Smooth muscle cell (in vitro differentiated cells): ENCODE measurements around the gene MYO5C. TPM values are rescaled to one million over a fixed set of nuclear protein-coding genes. Genes with fewer than 3 reads are reported as not detected.

Experiments used
- DNase-seq: peaks from one replicate; lab custom pipeline; 2025; ENCODE audit not compliant: unreplicated experiment; lab: John Stamatoyannopoulos, UW
- H2AFZ ChIP-seq: fragments of 200-600 bp; sonication (generic); 2 replicates; pipeline ENCODE4 v1.6.0; 2016; ENCODE audit warnings: antibody characterized with exemption, low read depth, mild to moderate bottlenecking
- H3F3A ChIP-seq: fragments of 200-600 bp; sonication (generic); 2 replicates; pipeline ENCODE4 v1.6.0; 2017; ENCODE audit warnings: antibody characterized with exemption, low read depth
- H3K27ac ChIP-seq: fragments of 200-600 bp; sonication (generic); 2 replicates; pipeline ENCODE4 v1.5.1; 2016; ENCODE audit warnings: low read depth, mild to moderate bottlenecking
- H3K27me3 ChIP-seq: fragments of 200-600 bp; sonication (generic); 2 replicates; pipeline ENCODE4 v1.6.1; 2016; ENCODE audit warnings: low read depth, mild to moderate bottlenecking
- H3K36me3 ChIP-seq: fragments of 200-600 bp; sonication (generic); 2 replicates; pipeline ENCODE4 v1.5.1; 2016; ENCODE audit warnings: low read depth
- H3K4me1 ChIP-seq: fragments of 200-600 bp; sonication (generic); 2 replicates; pipeline ENCODE4 v1.5.1; 2016; ENCODE audit warnings: low read depth
- H3K4me2 ChIP-seq: fragments of 200-600 bp; sonication (generic); 2 replicates; pipeline ENCODE4 v1.6.0; 2016; ENCODE audit warnings: mild to moderate bottlenecking
- H3K4me3 ChIP-seq: fragments of 200-600 bp; sonication (generic); 2 replicates; pipeline ENCODE4 v1.5.1; 2016; ENCODE audit warnings: mild to moderate bottlenecking
- H3K79me2 ChIP-seq: fragments of 200-600 bp; sonication (generic); 2 replicates; pipeline ENCODE4 v1.6.0; 2016; ENCODE audit warnings: low read depth, mild to moderate bottlenecking
- H3K9ac ChIP-seq: fragments of 200-600 bp; sonication (generic); 2 replicates; pipeline ENCODE4 v1.6.0; 2016; ENCODE audit warnings: low read depth
- H3K9me3 ChIP-seq: fragments of 200-600 bp; sonication (generic); replicated peaks from 2 replicates; pipeline ENCODE4 v1.5.1; 2016; ENCODE audit warnings: low read depth
- H4K20me1 ChIP-seq: fragments of 200-600 bp; sonication (generic); 2 replicates; pipeline ENCODE4 v1.6.0; 2016; ENCODE audit warnings: low read depth
- CTCF ChIP-seq: fragments of 200-600 bp; sonication (generic); IDR thresholded peaks from 2 replicates; pipeline ENCODE4 v1.5.1; 2017; ENCODE audit warnings: borderline replicate concordance, mild to moderate bottlenecking, antibody characterized with exemption; ENCODE audit not compliant: insufficient read depth, poor library complexity, severe bottlenecking
- WGBS: methylation state at CpG from one replicate; pipeline ENCODE4 v1.1.7; 2016; ENCODE audit warnings: low lambda C conversion rate; 5-methylcytosine and 5-hydroxymethylcytosine counted together
- polyA plus RNA-seq: library from polyadenylated mRNA; unstranded; fragments of >200 nt; fragmentation: Nextera tagmentation; extraction: Ambion mirVana; gene quantifications from 2 replicates; pipeline ENCODE4 v1.2.1, GENCODE V29; 2016
- total RNA-seq: library from RNA; depleted of rRNA; stranded (reverse); fragments of >200 nt; gene quantifications from 2 replicates; pipeline ENCODE4 v1.2.3, GENCODE V29; 2014

Gene MYO5C
- total and polyA plus RNA-seq, 2 experiments from 2014 or later = 0.26 to 1.5 TPM

- Histone ChIP-seq H3K36me3 (no peaks in the 10 kb centered on the region), H3K4me3 (no peak overlapping the region), H3K9me3 (no peaks in the 10 kb centered on the region), H3K4me2 (no peak overlapping the region), H3K9ac (no peak overlapping the region), H3K79me2 (no peaks in the 10 kb centered on the region), H4K20me1 (no peaks in the 10 kb centered on the region), H3F3A (no peaks in the 10 kb centered on the region), H3K27ac (no peak overlapping the region), H3K27me3 (no peaks in the 10 kb centered on the region), H3K4me1 (no peaks in the 10 kb centered on the region), H2AFZ (no peak overlapping the region)
- no peak for TF ChIP-seq CTCF
- 94% methylated on average over 4 of the region's 4 CpGs for WGBS
- no peak for DNase-seq
Observed at GRCh38 chr15:52150871-52151270, 144.7 kb downstream of the MYO5C start.

- no peaks in the 10 kb centered on the region for H3K27me3 ChIP-seq
- H3K9me3 ChIP-seq = no peaks in the 10 kb centered on the region
- H3K4me3 ChIP-seq = no peak overlapping the region
- H3K4me1 ChIP-seq = no peaks in the 10 kb centered on the region
- no peak overlapping the region for H3K27ac ChIP-seq
- H3K79me2 ChIP-seq = no peaks in the 10 kb centered on the region
- H2AFZ ChIP-seq = no peak overlapping the region
- H3K4me2 ChIP-seq = no peak overlapping the region
- H4K20me1 ChIP-seq = no peaks in the 10 kb centered on the region
- H3F3A ChIP-seq = no peaks in the 10 kb centered on the region
- H3K36me3 ChIP-seq = no peaks in the 10 kb centered on the region
- no peak overlapping the region for H3K9ac ChIP-seq
- TF ChIP-seq CTCF = no peak
- no peak for DNase-seq
- WGBS = 85% methylated on average over 9 of the region's 9 CpGs
Observed at GRCh38 chr15:52150043-52150825, 145.4 kb downstream of the MYO5C start.

GRCh38 chr15:52148403-52148802 lies 147.2 kb downstream of the MYO5C start:
- H3K9me3 ChIP-seq = no peaks in the 10 kb centered on the region
- peaks cover 12% of the 10 kb centered on the region for H3F3A ChIP-seq
- DNase-seq = no peak
- H3K4me3 ChIP-seq = no peak overlapping the region
- no peak for TF ChIP-seq CTCF
- 82% methylated on average over 5 of the region's 5 CpGs for WGBS
- H3K9ac ChIP-seq = no peak overlapping the region
- no peak overlapping the region for H3K4me2 ChIP-seq
- H3K27ac ChIP-seq = no peak overlapping the region
- no peaks in the 10 kb centered on the region for H3K36me3 ChIP-seq
- H3K79me2 ChIP-seq = no peaks in the 10 kb centered on the region
- H4K20me1 ChIP-seq = no peaks in the 10 kb centered on the region
- H3K27me3 ChIP-seq = no peaks in the 10 kb centered on the region
- H3K4me1 ChIP-seq = no peaks in the 10 kb centered on the region
- no peak overlapping the region for H2AFZ ChIP-seq

- DNase-seq = no peak
- 82% methylated on average over 3 of the region's 3 CpGs for WGBS
- no peak for TF ChIP-seq CTCF
- H2AFZ ChIP-seq = no peak overlapping the region
- H3F3A ChIP-seq = peaks cover 12% of the 10 kb centered on the region
- H3K4me3 ChIP-seq = no peak overlapping the region
- H3K9me3 ChIP-seq = no peaks in the 10 kb centered on the region
- H3K4me1 ChIP-seq = no peaks in the 10 kb centered on the region
- no peak overlapping the region for H3K4me2 ChIP-seq
- no peaks in the 10 kb centered on the region for H4K20me1 ChIP-seq
- H3K79me2 ChIP-seq = no peaks in the 10 kb centered on the region
- H3K27ac ChIP-seq = no peak overlapping the region
- no peak overlapping the region for H3K9ac ChIP-seq
- no peaks in the 10 kb centered on the region for H3K27me3 ChIP-seq
- H3K36me3 ChIP-seq = no peaks in the 10 kb centered on the region
Observed at GRCh38 chr15:52146776-52147175, 148.8 kb downstream of the MYO5C start.
